Loucy (cell line): ENCODE data around the gene DHRS7C.

Source experiments
- H2AFZ ChIP-seq: fragments of 200-600 bp; sonication (generic); 2 replicates; pipeline ENCODE4 v1.6.0; 2016; ENCODE audit warnings: antibody characterized with exemption, mild to moderate bottlenecking, low read length, moderate library complexity
- H3F3A ChIP-seq: fragments of 200-600 bp; 2 replicates; pipeline ENCODE4 v1.6.0; 2016; ENCODE audit warnings: antibody characterized with exemption, low read depth, mild to moderate bottlenecking
- H3K27me3 ChIP-seq: fragments of 200-600 bp; sonication (generic); 2 replicates; pipeline ENCODE4 v1.6.1; 2014; ENCODE audit warnings: low read length, mild to moderate bottlenecking; ENCODE audit not compliant: insufficient read depth, poor library complexity, severe bottlenecking
- H3K36me3 ChIP-seq: fragments of 200-600 bp; sonication (generic); 2 replicates; pipeline ENCODE4 v1.6.1; 2016; ENCODE audit warnings: low read length; ENCODE audit not compliant: insufficient read depth
- H3K4me1 ChIP-seq: fragments of 200-600 bp; sonication (generic); 2 replicates; pipeline ENCODE4 v1.5.1; 2014; ENCODE audit warnings: low read length, mild to moderate bottlenecking; ENCODE audit not compliant: insufficient read depth, poor library complexity, severe bottlenecking
- H3K4me2 ChIP-seq: fragments of 200-600 bp; sonication (generic); 2 replicates; pipeline ENCODE4 v1.6.0; 2014; ENCODE audit warnings: antibody characterized with exemption, low read length, low read depth, mild to moderate bottlenecking; ENCODE audit not compliant: poor library complexity, severe bottlenecking
- H3K4me3 ChIP-seq: fragments of 200-600 bp; sonication (generic); 2 replicates; pipeline ENCODE4 v1.5.1; 2014; ENCODE audit warnings: low read length, mild to moderate bottlenecking, mixed read lengths; ENCODE audit not compliant: poor library complexity, severe bottlenecking
- H3K79me2 ChIP-seq: fragments of 200-600 bp; sonication (generic); 2 replicates; pipeline ENCODE4 v1.6.1; 2014; ENCODE audit warnings: low read length; ENCODE audit not compliant: insufficient read depth
- H3K9ac ChIP-seq: fragments of 200-600 bp; sonication (generic); 2 replicates; pipeline ENCODE4 v1.6.0; 2014; ENCODE audit warnings: mild to moderate bottlenecking, low read depth, low read length, moderate library complexity; ENCODE audit not compliant: poor library complexity, severe bottlenecking
- H3K9me2 ChIP-seq: fragments of 200-600 bp; sonication (generic); replicated peaks from 2 replicates; pipeline ENCODE4 v1.6.1; 2016; ENCODE audit warnings: low read depth, low read length, mixed read lengths
- H3K9me3 ChIP-seq: fragments of 200-600 bp; sonication (generic); 2 replicates; pipeline ENCODE4 v1.6.1; 2014; ENCODE audit warnings: mild to moderate bottlenecking, antibody characterized with exemption, low read length, low read depth; ENCODE audit not compliant: insufficient read depth
- H4K20me1 ChIP-seq: fragments of 200-600 bp; sonication (generic); 2 replicates; pipeline ENCODE4 v1.6.0; 2014; ENCODE audit warnings: antibody characterized with exemption, low read length, mild to moderate bottlenecking; ENCODE audit not compliant: insufficient read depth, poor library complexity, severe bottlenecking
- EZH2phosphoT487 ChIP-seq: fragments of 200-600 bp; IDR thresholded peaks from 2 replicates; pipeline ENCODE4 v1.6.1; 2018; ENCODE audit warnings: antibody characterized with exemption, mild to moderate bottlenecking, moderate library complexity, borderline replicate concordance
- TF ChIP-seq, protein P1 (sequence below): fragments of 200-600 bp; sonication (generic); conservative IDR thresholded peaks from 2 replicates; pipeline ENCODE4 v1.5.1; 2014; ENCODE audit warnings: mild to moderate bottlenecking, antibody characterized with exemption, low read length

Gene DHRS7C

GRCh38 chr17:9763643-9764042, 27.7 kb downstream of the DHRS7C start:
- Histone ChIP-seq H3K79me2 (no peaks in the 10 kb centered on the region), H3K27me3 (no peaks in the 10 kb centered on the region), H3K4me2 (no peak overlapping the region), H4K20me1 (no peaks in the 10 kb centered on the region), H3K36me3 (no peaks in the 10 kb centered on the region), H3K4me3 (no peak overlapping the region), H3K9me3 (no peaks in the 10 kb centered on the region), H3K9me2 (no peaks in the 10 kb centered on the region), H3K4me1 (no peaks in the 10 kb centered on the region), H3F3A (no peaks in the 10 kb centered on the region), H2AFZ (no peak overlapping the region), H3K9ac (no peak overlapping the region)
- TF ChIP-seq, protein P1, sequence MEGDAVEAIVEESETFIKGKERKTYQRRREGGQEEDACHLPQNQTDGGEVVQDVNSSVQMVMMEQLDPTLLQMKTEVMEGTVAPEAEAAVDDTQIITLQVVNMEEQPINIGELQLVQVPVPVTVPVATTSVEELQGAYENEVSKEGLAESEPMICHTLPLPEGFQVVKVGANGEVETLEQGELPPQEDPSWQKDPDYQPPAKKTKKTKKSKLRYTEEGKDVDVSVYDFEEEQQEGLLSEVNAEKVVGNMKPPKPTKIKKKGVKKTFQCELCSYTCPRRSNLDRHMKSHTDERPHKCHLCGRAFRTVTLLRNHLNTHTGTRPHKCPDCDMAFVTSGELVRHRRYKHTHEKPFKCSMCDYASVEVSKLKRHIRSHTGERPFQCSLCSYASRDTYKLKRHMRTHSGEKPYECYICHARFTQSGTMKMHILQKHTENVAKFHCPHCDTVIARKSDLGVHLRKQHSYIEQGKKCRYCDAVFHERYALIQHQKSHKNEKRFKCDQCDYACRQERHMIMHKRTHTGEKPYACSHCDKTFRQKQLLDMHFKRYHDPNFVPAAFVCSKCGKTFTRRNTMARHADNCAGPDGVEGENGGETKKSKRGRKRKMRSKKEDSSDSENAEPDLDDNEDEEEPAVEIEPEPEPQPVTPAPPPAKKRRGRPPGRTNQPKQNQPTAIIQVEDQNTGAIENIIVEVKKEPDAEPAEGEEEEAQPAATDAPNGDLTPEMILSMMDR = no peak
- no peak for TF ChIP-seq EZH2phosphoT487

DNA sequence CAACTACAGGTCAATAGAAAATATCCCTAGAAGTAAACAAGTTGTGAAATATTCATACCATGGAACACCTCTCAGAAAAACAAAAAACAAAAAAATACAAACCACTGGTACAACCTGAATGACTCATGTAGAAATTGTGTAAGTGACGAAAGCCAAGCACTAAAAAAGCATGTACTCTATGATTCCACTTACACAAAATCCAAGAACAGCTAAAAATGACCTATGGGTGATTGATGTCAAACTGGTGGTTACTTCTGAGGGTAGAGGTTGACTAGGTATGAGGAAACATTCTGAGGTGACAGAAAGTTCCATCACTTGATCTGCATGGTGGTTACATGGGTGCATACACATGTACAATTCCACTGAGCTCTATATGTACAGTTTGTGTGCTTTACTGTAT, 31.1 kb downstream of the DHRS7C start:
- Histone ChIP-seq H3K9ac (no peak overlapping the region), H3F3A (no peaks in the 10 kb centered on the region), H3K36me3 (no peaks in the 10 kb centered on the region), H3K9me2 (no peaks in the 10 kb centered on the region), H3K9me3 (no peaks in the 10 kb centered on the region), H3K4me3 (no peak overlapping the region), H3K79me2 (no peaks in the 10 kb centered on the region), H3K4me2 (no peak overlapping the region), H2AFZ (no peak overlapping the region), H3K27me3 (no peaks in the 10 kb centered on the region), H3K4me1 (no peaks in the 10 kb centered on the region), H4K20me1 (no peaks in the 10 kb centered on the region)
- TF ChIP-seq, protein P1 = no peak
- no peak for TF ChIP-seq EZH2phosphoT487

DNA sequence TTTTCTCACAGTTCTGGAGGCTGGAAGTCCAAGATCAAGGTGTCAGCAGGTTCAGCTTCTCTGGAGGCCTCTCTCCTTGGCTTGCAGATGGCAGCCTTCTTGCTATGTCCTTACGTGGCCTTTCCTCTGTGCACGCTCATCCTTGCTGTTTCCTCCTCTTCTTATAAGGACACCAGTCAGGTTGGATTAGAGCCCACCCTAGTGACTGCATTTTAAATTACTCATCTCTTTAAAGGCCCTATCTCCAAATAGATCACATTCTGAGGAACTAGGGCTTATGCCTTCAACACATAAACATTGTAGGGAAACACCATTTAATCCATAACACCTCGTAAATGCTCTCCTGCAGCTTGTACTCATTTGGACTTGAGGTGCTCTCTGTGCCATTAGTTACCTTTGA, 36.3 kb downstream of the DHRS7C start:
- Histone ChIP-seq H2AFZ (no peak overlapping the region), H3K4me3 (no peak overlapping the region), H3K4me1 (no peaks in the 10 kb centered on the region), H3K4me2 (no peak overlapping the region), H3K9me3 (no peaks in the 10 kb centered on the region), H4K20me1 (no peaks in the 10 kb centered on the region), H3K79me2 (no peaks in the 10 kb centered on the region), H3F3A (no peaks in the 10 kb centered on the region), H3K9me2 (no peaks in the 10 kb centered on the region), H3K9ac (no peak overlapping the region), H3K36me3 (no peaks in the 10 kb centered on the region), H3K27me3 (no peaks in the 10 kb centered on the region)
- TF ChIP-seq EZH2phosphoT487 = no peak
- TF ChIP-seq, protein P1 = peak; percentile 26; the same call in 1 of the 2 replicates
